Activated CD8-positive, alpha-beta T cell treated with anti-CD3 and anti-CD28 coated beads for 36 hours (primary cell): ENCODE results near the gene ALDH16A1. TPM values are rescaled to one million over a fixed set of nuclear protein-coding genes. Genes with fewer than 3 reads are reported as not detected.

Experiments used
- ATAC-seq: fragments of 200-7000 bp; cut with Tn5 transposase; one replicate; pipeline ENCODE4 v1.10.0; 2021; ENCODE audit warnings: mild to moderate bottlenecking, moderate library complexity
- CTCF ChIA-PET: fragments of 350-600 bp; sonication (Branson Sonifier 250); formaldehyde crosslinking; loops from one replicate; lab custom pipeline; 2021; ENCODE audit warnings: antibody characterized with exemption; lab: Charles Lee
- POLR2A ChIA-PET: fragments of 350-600 bp; sonication (Branson Sonifier 250); formaldehyde crosslinking; loops from one replicate; lab custom pipeline; 2021; ENCODE audit warnings: antibody characterized with exemption; lab: Charles Lee
- DNase-seq: peaks from one replicate; pipeline ENCODE4 v3.0.0-alpha.2; 2020
- H3K27ac Mint-ChIP-seq: one replicate; pipeline ENCODE4 v1.8.0; 2021; ENCODE audit warnings: mild to moderate bottlenecking, mixed read lengths
- H3K27me3 Mint-ChIP-seq: one replicate; pipeline ENCODE4 v1.8.0; 2021; ENCODE audit warnings: mixed read lengths
- H3K36me3 Mint-ChIP-seq: one replicate; pipeline ENCODE4 v1.8.0; 2021; ENCODE audit warnings: low read depth, mixed read lengths
- H3K4me1 Mint-ChIP-seq: one replicate; pipeline ENCODE4 v1.8.0; 2021; ENCODE audit warnings: low read depth, mixed read lengths
- H3K4me3 Mint-ChIP-seq: one replicate; pipeline ENCODE4 v1.8.0; 2021; ENCODE audit warnings: mild to moderate bottlenecking, moderate library complexity, mixed read lengths
- H3K9me3 Mint-ChIP-seq: one replicate; pipeline ENCODE4 v1.8.0; 2021; ENCODE audit warnings: mixed read lengths
- intact Hi-C: fragments of 100-400 bp; cut with micrococcal nuclease; formaldehyde crosslinking; loops from one replicate; pipeline ENCODE4 v1.10.0; 2022
- total RNA-seq, 2 experiments: library from RNA; stranded (reverse); gene quantifications; one replicate each; pipeline ENCODE4 v1.2.3, GENCODE V29; 2021
- TF ChIP-seq, protein P1 (sequence below): fragments of 200-600 bp; IDR thresholded peaks from one replicate; pipeline ENCODE4 v1.8.0; 2022; ENCODE audit warnings: antibody characterized with exemption, mild to moderate bottlenecking

ALDH16A1 gene
- total RNA-seq, 2 experiments from 2014 or later = 24.6 to 24.8 TPM

GRCh38 chr19:49408816-49409440, 44.1 kb upstream of the ALDH16A1 start:
- ATAC-seq = peak; percentile 40
- CTCF ChIA-PET = interaction anchor here (0.7 to 2.2 kb wide), 6 partner anchors 10 to 289 kb away, joined by 3 to 11 read pairs (median 4); no protein-coding TSS in a partner anchor

GRCh38 chr19:49409441-49410029, 43.5 kb upstream of the ALDH16A1 start:
- intact Hi-C loops = no loop called here
- peak overlapping the region; percentile 1 for H3K4me3 Mint-ChIP-seq
- POLR2A ChIA-PET = interaction anchor here (0.6 to 1.2 kb wide), 6 partner anchors 10 to 50 kb away, joined by 3 to 5 read pairs (median 4); partner anchors contain the start of gene PIH1D1

More at GRCh38 chr19:49408816-49409440, 44.1 kb upstream of the ALDH16A1 start:
- no peak for DNase-seq
- H3K36me3 Mint-ChIP-seq = no peaks in the 10 kb centered on the region
- intact Hi-C loops = no loop called here
- peaks cover 35% of the 10 kb centered on the region for H3K4me1 Mint-ChIP-seq
- POLR2A ChIA-PET = interaction anchor here (0.6 to 1.2 kb wide), 4 partner anchors 11 to 51 kb away, joined by 3 to 5 read pairs (median 4); partner anchors contain the start of gene PIH1D1
- peak overlapping the region; percentile 1 for H3K4me3 Mint-ChIP-seq
- H3K9me3 Mint-ChIP-seq = no peaks in the 10 kb centered on the region
- TF ChIP-seq, protein P1, sequence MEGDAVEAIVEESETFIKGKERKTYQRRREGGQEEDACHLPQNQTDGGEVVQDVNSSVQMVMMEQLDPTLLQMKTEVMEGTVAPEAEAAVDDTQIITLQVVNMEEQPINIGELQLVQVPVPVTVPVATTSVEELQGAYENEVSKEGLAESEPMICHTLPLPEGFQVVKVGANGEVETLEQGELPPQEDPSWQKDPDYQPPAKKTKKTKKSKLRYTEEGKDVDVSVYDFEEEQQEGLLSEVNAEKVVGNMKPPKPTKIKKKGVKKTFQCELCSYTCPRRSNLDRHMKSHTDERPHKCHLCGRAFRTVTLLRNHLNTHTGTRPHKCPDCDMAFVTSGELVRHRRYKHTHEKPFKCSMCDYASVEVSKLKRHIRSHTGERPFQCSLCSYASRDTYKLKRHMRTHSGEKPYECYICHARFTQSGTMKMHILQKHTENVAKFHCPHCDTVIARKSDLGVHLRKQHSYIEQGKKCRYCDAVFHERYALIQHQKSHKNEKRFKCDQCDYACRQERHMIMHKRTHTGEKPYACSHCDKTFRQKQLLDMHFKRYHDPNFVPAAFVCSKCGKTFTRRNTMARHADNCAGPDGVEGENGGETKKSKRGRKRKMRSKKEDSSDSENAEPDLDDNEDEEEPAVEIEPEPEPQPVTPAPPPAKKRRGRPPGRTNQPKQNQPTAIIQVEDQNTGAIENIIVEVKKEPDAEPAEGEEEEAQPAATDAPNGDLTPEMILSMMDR = no peak
- peak overlapping the region; percentile 59 for H3K27ac Mint-ChIP-seq
- H3K27me3 Mint-ChIP-seq = no peaks in the 10 kb centered on the region

DNA sequence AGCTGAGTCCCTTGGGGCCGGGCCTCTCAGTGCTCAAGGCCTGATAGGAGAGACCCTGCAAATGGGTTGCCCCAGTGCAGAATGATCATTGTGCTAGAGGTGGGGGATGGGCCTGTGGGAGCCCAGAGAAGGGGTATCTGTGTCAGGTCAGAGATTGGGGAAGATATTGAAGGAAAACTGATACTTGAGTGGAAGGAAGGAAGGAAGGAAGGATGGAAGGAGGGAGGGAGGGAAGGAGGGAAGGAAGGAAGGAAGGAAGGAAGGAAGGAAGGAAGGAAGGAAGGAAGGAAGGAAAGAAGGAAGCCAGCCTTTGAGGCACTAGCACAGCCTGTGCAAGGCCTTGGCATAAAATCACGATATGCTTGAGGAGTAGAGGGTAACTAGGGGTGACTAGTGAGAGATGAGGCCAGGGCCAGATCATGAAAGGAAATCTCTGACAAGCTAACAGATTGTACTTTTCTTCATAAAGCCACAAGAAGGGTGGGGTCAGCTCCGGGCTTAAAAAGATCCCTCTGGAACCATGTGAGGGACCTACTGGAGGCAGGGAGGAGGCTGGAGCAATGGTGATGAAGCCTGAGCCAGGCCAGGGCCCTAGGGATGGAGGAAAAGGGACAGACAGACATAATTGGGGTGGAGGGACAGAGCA, 41.2 kb upstream of the ALDH16A1 start:
- Mint-ChIP-seq H3K27ac (no peak overlapping the region), H3K4me3 (no peak overlapping the region), H3K27me3 (no peaks in the 10 kb centered on the region), H3K36me3 (no peaks in the 10 kb centered on the region), H3K9me3 (no peaks in the 10 kb centered on the region), H3K4me1 (peaks cover 35% of the 10 kb centered on the region)
- CTCF ChIA-PET = interaction anchor here (0.9 to 2.4 kb wide), 6 partner anchors 13 to 109 kb away, joined by 3 to 8 read pairs (median 3); partner anchors contain the start of genes GFY and PIH1D1
- TF ChIP-seq, protein P1 = no peak
- intact Hi-C loops = no loop called here
- POLR2A ChIA-PET = interaction anchor here (0.5 to 0.9 kb wide), 2 partner anchors 10 to 86 kb away, joined by 3 to 4 read pairs; no protein-coding TSS in a partner anchor
- ATAC-seq (no peak), DNase-seq (no peak)

More at GRCh38 chr19:49409441-49410029, 43.5 kb upstream of the ALDH16A1 start:
- Mint-ChIP-seq H3K36me3 (no peaks in the 10 kb centered on the region), H3K27ac (peak overlapping the region; percentile 59), H3K27me3 (no peaks in the 10 kb centered on the region), H3K9me3 (no peaks in the 10 kb centered on the region), H3K4me1 (peaks cover 35% of the 10 kb centered on the region)
- CTCF ChIA-PET = interaction anchor here (0.7 to 2.2 kb wide), 6 partner anchors 10 to 289 kb away, joined by 3 to 11 read pairs (median 4); no protein-coding TSS in a partner anchor
- ATAC-seq (peak; percentile 57), DNase-seq (peak; percentile 36)
- TF ChIP-seq, protein P1 = no peak

- ChIA-PET CTCF (interaction anchor here (0.7 to 2.4 kb wide), 4 partner anchors 12 to 112 kb away, joined by 3 to 8 read pairs (median 3); partner anchors contain the start of gene GFY), POLR2A (no interaction called here)
- H3K4me1 Mint-ChIP-seq = peaks cover 28% of the 10 kb centered on the region
- peaks cover 5% of the 10 kb centered on the region for H3K27me3 Mint-ChIP-seq
- no peak for ATAC-seq
- H3K36me3 Mint-ChIP-seq = no peaks in the 10 kb centered on the region
- H3K27ac Mint-ChIP-seq = no peak overlapping the region
- intact Hi-C loops = no loop called here
- no peaks in the 10 kb centered on the region for H3K9me3 Mint-ChIP-seq
- no peak overlapping the region for H3K4me3 Mint-ChIP-seq
- DNase-seq = no peak
- TF ChIP-seq, protein P1 = no peak
Measured at GRCh38 chr19:49413348-49413747, 39.7 kb upstream of the ALDH16A1 start.
